Measurements from ENCODE around the gene TNFRSF8. TPM values are rescaled to one million over a fixed set of nuclear protein-coding genes. Genes with fewer than 3 reads are reported as not detected.

TNFRSF8 gene
- total and polyA plus RNA-seq, 9 of the 15 experiments (the other 6 are each of a cell fraction or from before 2014, with no cell fraction given): 3.5 to 38.4 (median 17.1) TPM

DNA sequence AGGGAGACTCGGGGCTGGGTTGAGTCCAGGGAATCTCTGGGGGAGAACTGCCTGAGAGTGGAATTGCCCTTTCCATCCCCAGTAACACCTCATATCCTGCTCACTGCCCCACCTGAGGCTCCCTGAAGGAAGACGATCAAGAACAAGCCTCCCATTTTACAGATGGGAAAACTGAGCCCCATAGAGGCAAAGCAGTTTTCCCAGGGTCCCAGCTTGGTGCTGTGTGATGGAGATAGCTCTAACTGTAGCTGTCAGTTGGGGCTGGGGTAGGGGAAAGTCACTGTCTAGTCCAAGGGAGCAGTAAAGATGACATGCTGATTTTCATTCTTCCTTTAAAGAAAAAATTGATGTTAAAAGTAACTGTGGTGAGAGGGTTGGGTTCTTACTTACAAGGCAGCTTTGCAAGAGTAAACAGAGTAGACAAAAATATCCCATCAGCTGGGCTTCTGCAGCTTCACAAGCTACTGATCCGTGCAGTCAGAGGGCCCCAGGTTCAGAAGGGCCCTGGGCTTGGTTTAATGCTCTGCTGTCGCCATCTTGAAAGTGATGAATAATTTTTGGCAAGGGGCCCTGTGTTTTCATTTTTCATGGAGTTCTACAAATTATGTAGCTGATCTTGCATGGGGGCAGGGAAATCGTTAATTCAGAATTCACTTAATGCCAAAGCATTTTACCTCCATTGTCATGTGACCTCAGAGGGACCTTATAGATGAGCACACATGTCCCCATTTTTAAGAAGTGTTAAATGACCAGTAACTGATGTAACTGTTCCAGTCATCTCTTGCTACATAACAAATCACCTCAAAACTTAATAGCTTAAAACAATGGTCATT, 86.1 kb downstream of the TNFRSF8 start (continued):
- TF ChIP-seq, protein P1, sequence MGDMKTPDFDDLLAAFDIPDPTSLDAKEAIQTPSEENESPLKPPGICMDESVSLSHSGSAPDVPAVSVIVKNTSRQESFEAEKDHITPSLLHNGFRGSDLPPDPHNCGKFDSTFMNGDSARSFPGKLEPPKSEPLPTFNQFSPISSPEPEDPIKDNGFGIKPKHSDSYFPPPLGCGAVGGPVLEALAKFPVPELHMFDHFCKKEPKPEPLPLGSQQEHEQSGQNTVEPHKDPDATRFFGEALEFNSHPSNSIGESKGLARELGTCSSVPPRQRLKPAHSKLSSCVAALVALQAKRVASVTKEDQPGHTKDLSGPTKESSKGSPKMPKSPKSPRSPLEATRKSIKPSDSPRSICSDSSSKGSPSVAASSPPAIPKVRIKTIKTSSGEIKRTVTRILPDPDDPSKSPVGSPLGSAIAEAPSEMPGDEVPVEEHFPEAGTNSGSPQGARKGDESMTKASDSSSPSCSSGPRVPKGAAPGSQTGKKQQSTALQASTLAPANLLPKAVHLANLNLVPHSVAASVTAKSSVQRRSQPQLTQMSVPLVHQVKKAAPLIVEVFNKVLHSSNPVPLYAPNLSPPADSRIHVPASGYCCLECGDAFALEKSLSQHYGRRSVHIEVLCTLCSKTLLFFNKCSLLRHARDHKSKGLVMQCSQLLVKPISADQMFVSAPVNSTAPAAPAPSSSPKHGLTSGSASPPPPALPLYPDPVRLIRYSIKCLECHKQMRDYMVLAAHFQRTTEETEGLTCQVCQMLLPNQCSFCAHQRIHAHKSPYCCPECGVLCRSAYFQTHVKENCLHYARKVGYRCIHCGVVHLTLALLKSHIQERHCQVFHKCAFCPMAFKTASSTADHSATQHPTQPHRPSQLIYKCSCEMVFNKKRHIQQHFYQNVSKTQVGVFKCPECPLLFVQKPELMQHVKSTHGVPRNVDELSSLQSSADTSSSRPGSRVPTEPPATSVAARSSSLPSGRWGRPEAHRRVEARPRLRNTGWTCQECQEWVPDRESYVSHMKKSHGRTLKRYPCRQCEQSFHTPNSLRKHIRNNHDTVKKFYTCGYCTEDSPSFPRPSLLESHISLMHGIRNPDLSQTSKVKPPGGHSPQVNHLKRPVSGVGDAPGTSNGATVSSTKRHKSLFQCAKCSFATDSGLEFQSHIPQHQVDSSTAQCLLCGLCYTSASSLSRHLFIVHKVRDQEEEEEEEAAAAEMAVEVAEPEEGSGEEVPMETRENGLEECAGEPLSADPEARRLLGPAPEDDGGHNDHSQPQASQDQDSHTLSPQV (IDR thresholded peaks at IDR 0.05): no peak
- TF ChIP-seq ZBTB7A (IDR thresholded peaks at IDR 0.05; ENCODE audit: borderline replicate concordance, control insufficient read depth, low read depth, low read length): no peak
- TF ChIP-seq NONO (IDR thresholded peaks at IDR 0.05; ENCODE audit: low read depth in 2 of 2, low read length in 1 of 2): no peak
- TF ChIP-seq PYGO2 (tag; IDR thresholded peaks at IDR 0.05): no peak
- TF ChIP-seq ZNF764 (CRISPR knock-in tag; IDR thresholded peaks at IDR 0.05; ENCODE audit: low read depth): no peak
- TF ChIP-seq SP1 (CRISPR knock-in tag; IDR thresholded peaks at IDR 0.05): no peak
- TF ChIP-seq CHD2 (IDR thresholded peaks at IDR 0.05; ENCODE audit: low read depth, low read length): no peak
- TF ChIP-seq FOXJ2 (tag; IDR thresholded peaks at IDR 0.05): no peak
- TF ChIP-seq IRF2 (CRISPR knock-in tag; IDR thresholded peaks at IDR 0.05): no peak
- TF ChIP-seq, protein P2, sequence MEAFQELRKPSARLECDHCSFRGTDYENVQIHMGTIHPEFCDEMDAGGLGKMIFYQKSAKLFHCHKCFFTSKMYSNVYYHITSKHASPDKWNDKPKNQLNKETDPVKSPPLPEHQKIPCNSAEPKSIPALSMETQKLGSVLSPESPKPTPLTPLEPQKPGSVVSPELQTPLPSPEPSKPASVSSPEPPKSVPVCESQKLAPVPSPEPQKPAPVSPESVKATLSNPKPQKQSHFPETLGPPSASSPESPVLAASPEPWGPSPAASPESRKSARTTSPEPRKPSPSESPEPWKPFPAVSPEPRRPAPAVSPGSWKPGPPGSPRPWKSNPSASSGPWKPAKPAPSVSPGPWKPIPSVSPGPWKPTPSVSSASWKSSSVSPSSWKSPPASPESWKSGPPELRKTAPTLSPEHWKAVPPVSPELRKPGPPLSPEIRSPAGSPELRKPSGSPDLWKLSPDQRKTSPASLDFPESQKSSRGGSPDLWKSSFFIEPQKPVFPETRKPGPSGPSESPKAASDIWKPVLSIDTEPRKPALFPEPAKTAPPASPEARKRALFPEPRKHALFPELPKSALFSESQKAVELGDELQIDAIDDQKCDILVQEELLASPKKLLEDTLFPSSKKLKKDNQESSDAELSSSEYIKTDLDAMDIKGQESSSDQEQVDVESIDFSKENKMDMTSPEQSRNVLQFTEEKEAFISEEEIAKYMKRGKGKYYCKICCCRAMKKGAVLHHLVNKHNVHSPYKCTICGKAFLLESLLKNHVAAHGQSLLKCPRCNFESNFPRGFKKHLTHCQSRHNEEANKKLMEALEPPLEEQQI (IDR thresholded peaks at IDR 0.05): no peak
- no peak for TF ChIP-seq ZNF224 (CRISPR knock-in tag; IDR thresholded peaks at IDR 0.05)
- TF ChIP-seq KLF13 (tag; IDR thresholded peaks at IDR 0.05; ENCODE audit: borderline replicate concordance, low read depth): no peak
- TF ChIP-seq, protein P3, sequence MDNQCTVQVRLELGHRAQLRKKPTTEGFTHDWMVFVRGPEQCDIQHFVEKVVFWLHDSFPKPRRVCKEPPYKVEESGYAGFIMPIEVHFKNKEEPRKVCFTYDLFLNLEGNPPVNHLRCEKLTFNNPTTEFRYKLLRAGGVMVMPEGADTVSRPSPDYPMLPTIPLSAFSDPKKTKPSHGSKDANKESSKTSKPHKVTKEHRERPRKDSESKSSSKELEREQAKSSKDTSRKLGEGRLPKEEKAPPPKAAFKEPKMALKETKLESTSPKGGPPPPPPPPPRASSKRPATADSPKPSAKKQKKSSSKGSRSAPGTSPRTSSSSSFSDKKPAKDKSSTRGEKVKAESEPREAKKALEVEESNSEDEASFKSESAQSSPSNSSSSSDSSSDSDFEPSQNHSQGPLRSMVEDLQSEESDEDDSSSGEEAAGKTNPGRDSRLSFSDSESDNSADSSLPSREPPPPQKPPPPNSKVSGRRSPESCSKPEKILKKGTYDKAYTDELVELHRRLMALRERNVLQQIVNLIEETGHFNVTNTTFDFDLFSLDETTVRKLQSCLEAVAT (IDR thresholded peaks at IDR 0.05): no peak
- TF ChIP-seq FOXJ3 (CRISPR knock-in tag; IDR thresholded peaks at IDR 0.05): no peak
- TF ChIP-seq, protein P4, sequence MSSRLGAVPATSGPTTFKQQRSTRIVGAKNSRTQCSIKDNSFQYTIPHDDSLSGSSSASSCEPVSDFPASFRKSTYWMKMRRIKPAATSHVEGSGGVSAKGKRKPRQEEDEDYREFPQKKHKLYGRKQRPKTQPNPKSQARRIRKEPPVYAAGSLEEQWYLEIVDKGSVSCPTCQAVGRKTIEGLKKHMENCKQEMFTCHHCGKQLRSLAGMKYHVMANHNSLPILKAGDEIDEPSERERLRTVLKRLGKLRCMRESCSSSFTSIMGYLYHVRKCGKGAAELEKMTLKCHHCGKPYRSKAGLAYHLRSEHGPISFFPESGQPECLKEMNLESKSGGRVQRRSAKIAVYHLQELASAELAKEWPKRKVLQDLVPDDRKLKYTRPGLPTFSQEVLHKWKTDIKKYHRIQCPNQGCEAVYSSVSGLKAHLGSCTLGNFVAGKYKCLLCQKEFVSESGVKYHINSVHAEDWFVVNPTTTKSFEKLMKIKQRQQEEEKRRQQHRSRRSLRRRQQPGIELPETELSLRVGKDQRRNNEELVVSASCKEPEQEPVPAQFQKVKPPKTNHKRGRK (tag; IDR thresholded peaks at IDR 0.05): no peak
- peak; percentile 90; the same call in 1 of the 2 replicates for TF ChIP-seq HDAC2 (IDR thresholded peaks at IDR 0.05)
- no peak for TF ChIP-seq MTF1 (CRISPR knock-in tag; IDR thresholded peaks at IDR 0.05; ENCODE audit: borderline replicate concordance)
- TF ChIP-seq GATAD2A (IDR thresholded peaks at IDR 0.05): no peak
- TF ChIP-seq ARID1B (IDR thresholded peaks at IDR 0.05): no peak
